HG03432 (cell line): ENCODE results near the gene KCTD16.
A peak's percentile ranks its signal among the peaks of the same experiment; 100 is the strongest.

Source experiments
- ATAC-seq: cut with Tn5 transposase; IDR thresholded peaks from one replicate; pipeline ENCODE4 v1.9.1; 2021; ENCODE audit warnings: mild to moderate bottlenecking, moderate library complexity; ENCODE audit not compliant: unreplicated experiment

KCTD16 gene

DNA sequence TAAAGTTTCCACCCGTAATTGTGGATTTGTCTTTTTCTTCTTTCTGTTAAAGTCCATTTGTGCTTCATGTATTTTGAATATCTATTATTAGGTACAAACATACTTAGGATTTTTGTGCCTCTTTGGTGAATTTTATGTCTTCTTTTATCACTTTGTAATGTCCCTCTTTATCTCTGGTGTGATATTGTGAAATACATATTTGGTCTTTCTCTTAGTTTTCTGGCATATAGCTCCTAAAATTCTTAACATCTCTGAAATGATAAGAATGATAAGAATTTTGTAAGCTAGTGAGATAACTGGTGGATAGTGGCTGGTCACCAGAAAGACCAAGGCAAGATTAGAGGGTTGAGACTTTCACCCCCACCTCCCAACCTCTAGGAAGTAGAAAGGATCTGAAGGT, 111.1 kb downstream of the KCTD16 start:
- no peak for ATAC-seq

- no peak for ATAC-seq
Measured at GRCh38 chr5:144284036-144284435, 113.4 kb downstream of the KCTD16 start.

GRCh38 chr5:144284931-144285502, 114.3 kb downstream of the KCTD16 start:
- ATAC-seq, result no peak

GRCh38 chr5:144289277-144289676, 118.6 kb downstream of the KCTD16 start:
- no peak for ATAC-seq

- ATAC-seq, result no peak
Measured at GRCh38 chr5:144292029-144292428, 121.4 kb downstream of the KCTD16 start.

DNA sequence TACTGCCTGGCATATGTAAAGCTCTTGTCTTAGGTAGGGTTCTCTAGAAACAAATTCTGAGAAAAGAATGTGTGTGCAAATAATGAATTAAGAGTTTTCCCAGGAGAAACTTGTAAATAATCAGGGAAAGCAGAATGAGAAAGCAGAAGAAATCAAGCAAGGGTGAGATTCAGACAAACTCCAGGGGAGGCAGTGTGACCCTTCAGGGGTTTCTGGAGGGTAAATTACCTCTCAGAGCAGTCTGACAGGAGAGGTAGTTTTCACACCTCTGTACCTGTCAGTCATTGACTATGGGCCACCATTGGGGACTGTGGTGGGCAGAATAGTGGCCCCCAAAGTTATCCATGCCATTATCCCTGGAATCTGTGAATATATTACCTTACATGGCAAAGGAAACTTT, 124.6 kb downstream of the KCTD16 start:
- no peak for ATAC-seq

DNA sequence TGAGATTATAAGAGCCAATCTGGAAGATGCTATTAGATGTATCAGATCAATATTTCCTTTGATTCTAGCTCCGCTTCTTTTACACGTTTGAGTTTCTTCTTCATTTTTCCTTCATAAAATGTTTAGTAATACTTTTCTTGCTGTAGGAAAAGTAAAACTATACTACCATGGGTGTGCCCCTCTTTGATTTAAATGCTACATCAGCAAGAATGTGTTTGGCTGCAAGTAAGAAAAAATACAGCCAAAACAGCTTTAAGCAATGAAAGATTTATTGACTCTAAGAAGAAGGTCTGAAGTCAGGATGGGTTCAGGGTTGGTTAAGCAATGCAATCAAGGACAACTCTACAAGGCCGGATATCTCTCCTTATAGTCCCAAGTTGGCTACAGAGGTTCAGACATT, 126.4 kb downstream of the KCTD16 start:
- ATAC-seq, result no peak

DNA sequence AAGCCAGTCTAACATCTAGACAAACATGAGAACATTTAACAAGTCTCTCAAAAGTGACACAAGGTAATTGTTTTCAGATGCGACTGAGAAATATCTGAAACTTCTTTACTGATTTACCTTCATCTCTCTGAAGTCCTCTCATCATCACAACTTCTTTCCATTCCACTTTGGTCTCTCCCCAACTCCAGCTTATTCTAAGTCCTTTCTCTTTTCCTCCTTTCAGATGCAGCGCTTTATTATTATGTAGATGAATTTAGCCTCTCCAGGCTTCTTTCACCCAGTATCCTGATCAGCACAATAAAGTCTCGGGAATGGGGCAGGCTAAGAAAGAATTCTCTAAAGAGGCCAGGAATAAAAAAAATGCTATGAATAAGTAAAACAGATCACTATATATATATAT, 128.0 kb downstream of the KCTD16 start:
- ATAC-seq, result no peak

GRCh38 chr5:144304688-144305087, 134.0 kb downstream of the KCTD16 start:
- ATAC-seq, result peak; percentile 49

GRCh38 chr5:144307736-144308135, 137.1 kb downstream of the KCTD16 start:
- no peak for ATAC-seq

GRCh38 chr5:144308174-144308573, 137.5 kb downstream of the KCTD16 start:
- no peak for ATAC-seq

DNA sequence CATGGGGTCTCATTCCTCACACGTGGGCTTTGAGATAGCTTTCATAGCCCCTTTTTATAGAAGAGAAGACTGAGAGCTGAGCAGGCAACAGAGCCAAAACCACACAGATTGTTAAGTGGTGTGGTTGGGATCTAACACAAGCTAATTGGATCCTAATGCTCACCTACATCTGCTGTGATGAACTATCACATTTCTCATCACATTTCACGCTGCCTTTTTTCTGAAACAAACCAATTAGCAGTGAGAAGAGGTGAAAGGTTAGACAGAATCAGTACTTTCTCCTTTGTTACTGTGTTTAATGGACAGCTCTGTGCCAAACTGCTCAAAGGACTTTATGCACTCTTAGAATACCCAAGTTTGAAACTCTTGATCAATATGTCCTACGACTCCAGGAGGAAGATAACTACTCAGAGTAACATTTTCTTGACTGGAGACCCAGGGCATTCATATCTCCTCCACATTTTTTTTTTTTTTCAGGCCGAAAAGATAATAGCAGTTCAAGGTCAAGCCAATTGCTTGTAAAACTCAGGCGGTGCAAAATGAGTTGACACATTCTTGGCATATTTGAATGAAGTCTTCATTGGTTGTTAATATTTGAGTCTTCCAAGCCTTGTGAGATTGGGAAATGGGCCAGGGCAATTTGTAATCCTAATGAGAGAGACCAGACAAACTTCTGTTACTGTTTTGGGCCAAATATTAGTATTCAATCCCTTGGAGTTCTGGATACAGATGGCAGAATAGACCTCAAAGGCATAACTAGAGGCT, 138.4 kb downstream of the KCTD16 start:
- no peak for ATAC-seq

- no peak for ATAC-seq
Measured at GRCh38 chr5:144310621-144311020, 139.9 kb downstream of the KCTD16 start.

- no peak for ATAC-seq
Measured at GRCh38 chr5:144313147-144313726, 142.6 kb downstream of the KCTD16 start.

- ATAC-seq, result no peak
Measured at GRCh38 chr5:144315026-144315425, 144.4 kb downstream of the KCTD16 start.

- ATAC-seq, result no peak
Measured at GRCh38 chr5:144315994-144316634, 145.4 kb downstream of the KCTD16 start.

DNA sequence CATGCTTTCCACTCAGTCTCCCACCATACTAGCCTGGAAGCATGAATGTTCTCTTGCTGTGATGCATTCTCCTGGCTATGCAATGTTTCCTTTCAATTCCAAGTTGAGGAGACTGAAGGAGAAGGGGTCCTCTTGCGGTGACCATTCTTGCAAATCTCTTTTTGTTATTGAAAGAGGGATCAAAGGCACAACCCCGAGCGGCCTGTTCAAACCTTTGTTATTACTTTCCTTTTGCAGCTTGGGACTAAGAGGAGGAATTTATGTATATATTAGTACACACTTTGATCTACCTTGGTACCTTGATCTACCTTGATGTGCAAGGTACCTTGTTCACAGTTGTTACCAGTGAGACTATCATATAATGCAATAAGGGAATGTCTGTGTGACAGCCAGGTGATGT, 147.3 kb downstream of the KCTD16 start:
- no peak for ATAC-seq

GRCh38 chr5:144318460-144318859, 147.8 kb downstream of the KCTD16 start:
- ATAC-seq, result no peak

DNA sequence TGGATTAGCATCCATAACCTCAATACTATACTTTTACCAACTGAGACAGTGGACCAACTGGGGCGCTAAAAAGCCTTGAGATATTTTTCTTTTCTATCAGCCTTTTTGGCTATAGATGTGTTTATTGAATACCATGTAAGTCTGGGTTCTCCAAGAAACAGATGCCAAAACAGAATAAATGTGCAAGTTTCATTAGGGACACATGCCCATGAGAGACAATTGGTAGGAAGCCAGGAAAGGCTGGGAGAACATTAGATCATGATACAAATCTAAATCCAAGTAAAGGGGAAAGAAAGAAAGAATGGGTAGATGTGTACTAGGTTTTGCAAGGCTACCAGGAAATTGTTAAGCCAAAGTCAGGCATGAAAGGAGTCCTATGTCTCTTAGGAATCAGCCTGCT, 152.5 kb downstream of the KCTD16 start:
- no peak for ATAC-seq

DNA sequence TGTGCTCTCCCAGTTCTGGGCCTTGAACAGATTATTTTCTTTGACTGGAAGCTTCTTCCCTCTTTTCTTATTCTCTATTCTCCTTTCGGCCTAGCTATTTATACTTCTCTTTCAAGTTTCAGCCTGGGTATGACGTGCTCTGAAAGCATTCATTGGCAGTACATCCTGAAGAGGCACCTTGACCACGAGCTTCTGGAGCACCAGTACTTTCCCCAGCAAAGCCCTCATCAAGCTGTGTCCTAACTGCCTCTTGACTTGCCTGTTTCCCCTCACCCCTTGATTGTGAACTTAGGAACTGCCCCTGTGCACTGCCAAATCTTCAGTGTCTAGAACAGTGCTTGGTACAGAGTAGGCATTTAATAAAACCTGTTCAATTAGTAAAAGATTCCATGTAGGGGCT, 154.9 kb downstream of the KCTD16 start:
- ATAC-seq, result no peak

GRCh38 chr5:144328494-144328893, 157.8 kb downstream of the KCTD16 start:
- ATAC-seq, result no peak

GRCh38 chr5:144328980-144329379, 158.3 kb downstream of the KCTD16 start:
- no peak for ATAC-seq
